HG02884 (cell line): ENCODE results near the gene TRIM71.
"Not testable (repeated sequence)": the region's sequence is repeated elsewhere in the genome, so short reads cannot be mapped to it uniquely, and the experiment has no call there.

Source experiments
- ATAC-seq: cut with Tn5 transposase; IDR thresholded peaks from one replicate; pipeline ENCODE4 v1.9.1; 2021; ENCODE audit warnings: mild to moderate bottlenecking, moderate library complexity; ENCODE audit not compliant: unreplicated experiment

The TRIM71 gene

DNA sequence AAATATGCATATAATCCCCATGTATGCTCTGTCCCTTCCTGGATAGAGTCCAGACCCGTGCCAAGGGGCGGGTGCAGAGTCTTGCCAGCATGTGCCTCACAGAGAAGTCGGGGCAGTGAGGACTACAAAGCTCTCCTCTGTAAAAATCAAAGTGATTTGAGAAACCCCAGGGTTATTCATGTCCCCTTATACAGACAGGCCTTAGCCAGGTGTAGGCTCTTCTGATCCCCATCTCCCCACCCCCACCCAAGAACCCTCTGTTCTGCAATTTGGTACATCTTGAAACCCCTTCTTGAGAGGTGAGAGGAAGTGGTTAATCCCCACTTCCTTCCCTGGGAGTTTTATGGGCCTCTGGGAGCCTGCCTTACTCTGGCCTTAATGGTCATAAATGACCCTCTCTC is 24.7 kb downstream of the TRIM71 start:
- ATAC-seq: no peak

DNA sequence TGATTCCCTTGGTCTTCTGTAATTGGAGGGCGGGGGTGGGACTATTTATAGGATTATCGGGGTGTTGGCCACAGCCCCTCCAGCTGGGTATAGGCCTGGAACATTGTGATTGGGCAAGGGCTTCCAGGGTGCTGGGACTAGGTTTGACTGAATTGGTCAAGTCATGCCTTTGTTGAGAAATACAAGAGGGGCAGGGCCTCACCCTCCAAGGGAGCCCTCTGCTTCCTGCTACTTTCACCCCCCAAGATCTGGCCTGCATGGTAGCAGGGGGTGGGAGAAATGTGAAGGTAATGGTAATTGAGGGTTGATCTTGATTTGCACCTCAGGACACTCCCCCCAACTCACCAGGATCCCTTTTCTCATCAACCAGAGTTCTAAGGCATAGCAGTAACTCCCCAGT is 25.2 kb downstream of the TRIM71 start:
- no peak for ATAC-seq

DNA sequence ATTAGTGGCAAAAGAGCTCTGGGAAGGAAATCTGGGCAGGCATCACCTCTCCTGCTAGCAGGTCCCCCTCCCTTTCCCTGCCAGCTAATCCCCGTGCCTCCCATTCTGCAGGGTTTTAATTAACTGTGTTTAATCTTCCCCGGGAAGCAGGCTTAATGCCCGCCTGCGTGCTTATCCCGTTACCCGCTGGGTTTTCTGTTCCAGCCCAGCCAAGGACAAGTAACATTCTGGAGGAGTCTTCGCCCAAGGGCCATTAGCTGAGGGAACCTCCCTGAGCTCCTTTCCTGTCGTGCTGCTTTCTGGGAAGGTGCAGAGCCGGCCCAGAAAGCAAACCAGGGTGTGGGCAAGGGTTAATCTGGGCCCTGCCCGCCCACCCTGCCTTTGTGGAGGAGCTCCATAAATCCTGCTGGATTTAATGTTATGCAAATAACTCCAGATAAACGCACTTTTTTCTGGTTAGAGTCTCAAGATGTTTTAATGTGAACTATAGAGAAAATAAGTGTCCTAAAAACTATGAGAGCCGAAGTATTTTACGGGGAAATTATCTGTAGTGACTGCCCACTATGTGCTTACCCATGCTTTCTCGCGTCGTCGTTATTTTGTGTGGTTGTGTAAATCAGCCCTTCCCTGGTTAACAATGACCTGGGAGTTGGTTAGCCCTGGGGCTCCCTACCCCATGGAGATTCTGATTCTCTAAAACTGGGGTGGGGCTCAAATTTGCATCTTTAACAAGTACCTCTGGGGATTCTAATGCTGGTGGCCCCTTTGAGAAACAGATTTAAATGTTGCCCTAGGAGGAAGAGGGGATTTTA is 25.9 kb downstream of the TRIM71 start:
- no peak for ATAC-seq

DNA sequence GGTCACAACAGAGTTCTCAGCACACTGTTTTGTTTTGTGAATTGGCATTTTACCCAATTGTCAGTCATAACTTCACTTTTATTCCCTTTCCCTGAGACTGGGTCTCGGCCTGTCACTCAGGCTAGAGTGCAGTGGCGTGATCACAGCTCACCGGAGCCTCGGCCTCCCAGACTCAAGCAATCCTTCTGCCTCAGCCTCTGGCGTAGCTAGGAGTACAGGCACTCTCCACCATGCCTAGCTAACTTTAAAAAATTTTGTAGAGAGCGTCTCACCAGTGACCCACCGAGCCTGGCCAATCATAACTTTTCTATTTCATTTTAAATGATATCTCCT is 26.5 kb downstream of the TRIM71 start:
- no peak for ATAC-seq

DNA sequence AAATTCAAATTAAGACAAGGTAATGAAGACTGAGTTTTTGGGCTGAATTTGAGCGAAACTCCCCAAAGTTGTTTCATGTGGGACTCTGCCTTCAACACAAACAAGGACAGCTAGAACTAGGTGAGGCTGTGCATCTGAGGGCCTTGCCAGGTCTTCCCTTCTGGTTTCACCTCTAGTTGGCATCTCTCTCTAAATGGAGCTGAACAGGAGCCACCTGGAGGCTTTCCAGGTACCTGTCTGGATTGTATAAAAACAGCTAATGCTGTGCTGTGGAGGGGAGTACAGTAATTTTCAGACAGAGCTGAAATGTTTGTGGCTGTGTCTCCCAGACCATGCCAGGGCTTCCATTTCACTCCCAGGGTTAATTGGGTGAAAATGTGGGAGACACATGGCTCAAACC is 27.1 kb downstream of the TRIM71 start:
- ATAC-seq: no peak

DNA sequence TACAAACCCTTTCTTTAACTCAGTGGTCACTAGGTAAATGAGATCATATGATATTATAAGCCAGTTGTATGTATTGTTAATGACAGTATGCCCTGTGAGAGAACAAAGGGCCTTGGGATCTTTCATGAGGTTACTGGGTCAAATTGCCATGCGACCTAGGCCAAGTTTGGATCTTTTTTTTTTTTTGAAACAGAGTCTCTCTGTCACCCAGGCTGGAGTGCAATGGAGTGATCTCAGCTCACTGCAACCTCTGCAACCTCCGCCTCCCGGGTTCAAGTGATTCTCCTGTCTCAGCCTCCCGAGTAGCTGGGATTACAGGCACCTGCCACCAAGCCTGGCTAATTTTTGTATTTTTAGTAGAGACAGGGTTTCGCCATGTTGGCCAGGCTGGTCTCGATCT is 27.7 kb downstream of the TRIM71 start:
- ATAC-seq: not testable (repeated sequence)

DNA sequence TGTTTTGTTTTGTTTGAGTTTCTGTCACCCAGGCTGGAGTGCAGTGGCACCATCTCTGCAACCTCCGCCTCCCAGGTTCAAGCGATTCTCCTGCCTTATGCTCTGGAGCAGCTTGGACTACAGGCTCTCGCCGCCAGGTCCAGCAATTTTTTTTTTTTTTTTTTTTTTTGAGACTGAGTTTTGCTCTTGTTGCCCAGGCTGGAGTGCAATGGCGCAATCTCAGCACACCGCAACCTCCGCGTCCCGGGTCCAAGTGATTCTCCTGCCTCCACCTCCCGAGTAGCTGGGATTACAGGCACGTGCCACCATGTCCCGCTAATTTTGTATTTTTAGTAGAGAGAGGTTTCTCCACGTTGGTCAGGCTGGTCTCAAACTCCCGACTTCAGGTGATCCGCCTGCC is 29.2 kb downstream of the TRIM71 start:
- ATAC-seq: not testable (repeated sequence)

DNA sequence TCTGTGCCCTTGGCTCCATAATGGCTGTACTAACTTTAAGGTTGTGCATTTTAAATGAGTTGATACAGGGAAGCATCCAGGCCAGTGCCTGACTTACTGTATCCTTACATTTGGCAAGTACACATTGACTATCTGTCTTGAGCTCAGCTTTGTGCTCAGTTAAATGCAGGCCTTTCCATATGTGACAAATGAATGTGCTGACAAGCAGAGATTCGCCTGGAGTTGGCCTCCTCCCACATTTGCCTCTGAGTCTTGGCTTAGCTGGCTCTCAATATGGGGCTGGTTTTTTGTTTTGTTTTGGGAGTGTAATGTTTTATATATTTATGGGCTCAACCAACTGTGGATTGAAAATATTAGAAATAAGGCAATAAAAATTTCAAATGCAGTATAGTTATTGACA is 29.7 kb downstream of the TRIM71 start:
- ATAC-seq: no peak

DNA sequence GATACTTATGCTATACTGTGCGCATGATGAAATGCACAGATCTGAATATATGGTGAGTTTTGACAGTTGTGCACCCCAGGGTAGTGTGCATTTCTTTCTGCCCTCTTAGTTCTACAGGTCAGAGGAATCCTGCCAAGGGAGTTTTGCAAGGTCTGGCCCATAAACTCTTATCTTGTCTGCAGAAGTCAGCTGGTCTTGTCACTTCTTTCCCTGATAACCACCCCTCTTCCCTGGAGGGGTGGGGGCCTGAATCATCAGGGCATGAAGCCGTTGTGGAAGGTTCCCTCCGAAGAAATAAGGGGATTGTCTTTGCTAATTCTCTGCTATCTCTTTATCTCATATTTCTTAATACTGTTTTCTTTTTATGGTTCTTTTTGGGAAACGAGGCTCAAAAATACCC is 30.4 kb downstream of the TRIM71 start:
- no peak for ATAC-seq

DNA sequence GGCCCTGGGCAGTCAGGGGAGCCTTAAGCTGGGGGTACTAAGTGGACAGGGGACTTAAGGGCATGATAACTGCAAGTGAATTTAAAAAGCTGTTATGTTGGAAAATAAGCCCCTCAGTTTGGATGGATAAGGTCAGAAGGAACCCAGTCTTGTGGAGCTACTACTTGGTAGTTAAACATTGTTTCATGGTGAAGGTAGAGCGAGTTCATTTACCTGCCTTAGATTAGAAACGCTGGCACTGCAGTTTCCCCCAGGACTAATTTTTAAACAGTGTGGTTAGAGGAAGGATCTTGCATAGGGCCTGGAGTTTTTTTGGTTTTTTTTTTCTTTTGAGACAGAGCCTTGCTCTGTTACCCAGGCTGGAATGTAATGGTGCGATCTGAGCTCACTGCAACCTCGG is 31.2 kb downstream of the TRIM71 start:
- ATAC-seq: no peak

DNA sequence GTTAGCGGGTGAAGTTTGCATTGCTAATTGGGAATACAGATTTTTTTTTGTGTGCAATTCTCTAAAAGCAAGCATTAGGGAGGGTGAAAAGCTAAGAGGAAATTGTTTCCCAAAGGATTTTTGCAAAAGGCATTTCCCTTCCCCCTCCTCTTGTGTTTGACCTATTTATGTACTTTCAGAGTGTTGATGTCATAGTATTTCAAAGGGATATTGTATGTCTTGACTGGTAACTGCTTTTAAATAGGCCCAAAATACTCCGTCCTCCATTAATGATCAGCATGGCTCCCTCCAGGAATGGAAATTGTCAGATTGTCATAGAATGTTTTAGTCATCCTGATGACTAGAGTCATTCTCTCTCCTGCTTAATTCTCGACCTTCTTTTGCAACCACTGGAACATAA is 32.4 kb downstream of the TRIM71 start:
- no peak for ATAC-seq

DNA sequence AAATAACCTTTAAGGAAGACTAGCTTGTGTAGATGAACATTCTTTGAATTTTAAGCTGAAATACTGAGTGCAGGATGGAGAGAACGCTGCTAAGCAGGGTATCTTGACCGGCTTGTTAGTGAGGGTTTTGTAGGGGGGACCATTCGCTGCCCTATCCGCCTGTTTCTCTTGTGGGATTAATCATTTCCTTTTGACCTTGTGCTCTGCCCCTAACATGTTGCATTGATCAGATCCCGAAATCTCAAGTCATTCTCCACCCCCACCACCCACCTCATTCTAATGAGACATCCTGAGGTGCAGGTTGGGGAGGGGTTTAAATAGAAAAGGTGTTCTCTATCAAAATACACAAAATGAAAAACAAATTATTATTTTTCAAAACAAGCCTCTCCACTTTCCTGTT is 32.8 kb downstream of the TRIM71 start:
- no peak for ATAC-seq

DNA sequence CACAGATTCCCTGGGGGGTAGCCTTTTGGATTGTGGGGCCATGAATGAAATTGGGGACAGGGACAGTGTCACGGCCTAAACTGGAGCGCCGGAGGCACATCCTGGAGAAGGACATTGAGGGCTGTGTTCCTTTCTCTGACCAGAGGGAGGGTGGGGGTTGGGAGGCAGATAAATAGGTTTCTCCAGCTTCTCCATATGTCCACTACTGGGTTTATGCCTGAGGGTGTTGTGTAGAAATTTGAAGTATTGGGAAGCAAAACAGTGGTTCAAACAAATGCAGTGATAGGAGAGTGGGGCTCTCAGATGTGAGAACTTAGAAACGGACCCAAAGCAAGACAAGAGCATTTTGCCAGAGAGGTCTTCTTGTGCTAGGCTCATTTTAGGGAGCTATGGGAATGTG is 34.3 kb downstream of the TRIM71 start:
- ATAC-seq: no peak

DNA sequence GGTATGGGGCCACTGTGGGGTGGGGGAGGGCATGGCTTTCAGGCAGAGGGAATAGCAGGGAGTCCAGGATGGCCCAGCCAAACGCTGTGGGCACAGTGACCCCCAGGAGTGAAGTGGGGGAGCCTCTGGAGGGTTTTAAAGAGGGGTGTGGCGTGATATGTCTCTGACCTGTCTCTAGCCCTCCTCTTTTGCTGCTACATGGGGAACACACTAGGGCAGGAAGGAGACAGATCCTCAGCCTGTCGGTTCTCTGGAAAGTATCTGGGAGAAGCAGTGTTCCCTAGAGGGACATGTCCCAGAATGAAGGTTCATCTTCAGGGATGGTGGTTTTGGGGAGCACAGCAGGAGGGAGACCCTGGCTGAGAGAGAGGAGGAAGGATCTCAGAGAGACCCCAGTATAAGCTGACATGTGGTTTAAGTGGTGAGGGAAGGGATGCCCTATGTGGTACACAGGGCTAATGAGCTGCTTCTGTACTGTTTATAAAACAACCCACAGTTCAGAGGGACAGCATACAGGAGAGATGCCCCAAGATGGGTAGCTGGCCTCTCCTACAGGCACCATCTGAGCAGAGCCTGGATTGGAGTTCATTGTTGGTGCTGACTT is 37.7 kb downstream of the TRIM71 start:
- no peak for ATAC-seq

DNA sequence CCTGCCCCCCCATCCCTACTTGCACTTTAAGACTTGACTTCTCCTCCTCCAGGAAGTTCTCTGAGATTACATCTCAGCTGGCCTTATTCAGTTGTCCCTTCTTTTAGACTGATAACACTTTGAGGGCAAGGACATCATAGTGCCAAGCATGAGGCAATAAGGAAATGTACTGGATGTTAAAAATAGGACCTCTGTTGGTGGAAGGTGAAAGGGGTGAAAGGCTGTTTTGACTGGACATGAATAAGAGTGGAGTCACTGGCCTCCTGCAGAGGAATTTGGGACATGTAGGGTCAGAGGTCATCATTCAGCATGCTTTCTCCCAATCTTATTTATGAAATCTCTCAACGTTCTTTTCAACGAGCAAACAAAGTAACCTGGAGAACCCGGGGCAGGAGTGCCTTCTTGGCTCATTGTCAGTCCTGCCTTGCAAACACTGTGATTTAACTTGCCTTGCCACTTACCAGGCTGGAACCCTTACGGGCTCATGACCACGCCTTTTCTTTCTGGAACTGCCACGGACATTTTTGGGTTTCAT is 38.6 kb downstream of the TRIM71 start:
- no peak for ATAC-seq

DNA sequence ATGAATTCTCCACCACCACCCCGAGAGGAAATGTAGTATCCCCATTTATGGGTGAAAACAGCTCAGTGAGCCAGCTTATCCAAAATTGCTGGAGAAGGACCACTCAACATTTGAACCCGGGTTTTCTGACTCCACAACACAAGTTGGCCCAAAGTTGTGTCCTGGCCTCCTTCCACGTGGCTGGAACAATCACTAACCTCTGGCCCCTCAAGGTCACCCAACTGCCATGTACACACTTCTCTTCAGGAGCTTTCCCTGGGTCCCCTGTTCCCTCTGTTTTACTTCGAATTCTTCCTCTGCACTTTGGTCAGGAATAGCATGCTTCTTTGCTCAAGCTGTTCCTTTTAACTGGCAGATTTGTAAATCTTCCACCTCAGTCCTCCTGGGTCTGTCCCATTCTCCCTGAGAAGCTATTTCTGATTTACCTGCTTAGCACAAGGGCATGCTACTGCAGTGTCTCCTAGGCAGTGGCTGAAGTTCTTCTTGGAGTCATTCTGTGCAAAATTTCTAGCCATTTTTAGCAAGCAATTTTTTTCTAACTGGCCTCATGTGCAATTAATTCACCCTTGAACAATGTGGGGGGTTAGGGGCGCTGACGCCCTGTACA is 39.2 kb downstream of the TRIM71 start:
- ATAC-seq: no peak

DNA sequence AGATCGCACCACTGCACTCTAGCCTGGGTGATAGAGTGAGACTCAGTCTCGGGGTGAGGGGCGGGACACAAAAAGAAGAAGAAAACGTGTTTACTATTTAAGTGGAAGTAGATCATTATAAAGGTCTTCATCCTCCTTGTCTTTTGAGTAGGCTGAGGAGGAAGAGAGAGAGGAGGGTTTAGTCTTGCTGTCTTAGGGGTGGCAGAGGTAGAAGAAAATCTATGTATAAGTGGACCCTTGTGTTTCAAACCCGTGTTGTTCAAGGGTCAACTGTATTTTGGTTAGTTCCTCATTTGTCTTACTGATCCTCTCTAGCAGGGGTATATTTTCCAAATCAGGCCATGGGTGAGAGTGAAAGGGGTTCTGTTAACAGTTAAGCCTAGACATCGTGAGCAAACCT is 40.1 kb downstream of the TRIM71 start:
- ATAC-seq: no peak

DNA sequence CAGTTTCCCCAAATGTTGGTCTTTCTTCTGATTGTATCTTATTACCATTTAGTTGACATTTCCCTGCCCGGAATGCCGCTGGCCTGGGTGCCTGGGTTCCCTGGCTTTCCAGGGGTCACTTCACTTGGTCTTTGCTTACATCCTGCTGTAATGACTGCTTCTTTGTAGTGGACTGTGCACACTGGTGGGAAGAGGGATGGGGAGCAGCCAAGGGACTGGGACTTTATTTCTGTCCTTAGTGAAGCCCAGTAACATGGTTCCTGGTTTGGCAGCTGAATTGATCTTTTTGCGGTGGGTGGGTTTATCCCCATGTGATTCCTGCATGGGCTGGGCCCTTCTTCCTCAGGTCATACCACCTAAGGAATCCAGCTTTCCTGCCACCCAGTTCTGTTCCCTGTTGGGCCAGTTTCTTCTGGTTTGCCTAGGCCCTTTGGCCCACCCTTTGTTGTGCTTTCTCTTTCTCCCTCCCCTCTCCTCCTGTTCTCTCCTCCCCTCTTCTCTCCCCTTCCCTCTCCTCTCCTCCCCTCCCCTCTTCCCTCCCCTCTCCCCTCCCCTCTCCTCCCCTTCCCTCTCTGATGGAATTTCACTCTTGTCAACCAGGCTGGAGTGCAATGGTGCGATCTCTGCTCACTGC is 41.9 kb downstream of the TRIM71 start:
- no peak for ATAC-seq

DNA sequence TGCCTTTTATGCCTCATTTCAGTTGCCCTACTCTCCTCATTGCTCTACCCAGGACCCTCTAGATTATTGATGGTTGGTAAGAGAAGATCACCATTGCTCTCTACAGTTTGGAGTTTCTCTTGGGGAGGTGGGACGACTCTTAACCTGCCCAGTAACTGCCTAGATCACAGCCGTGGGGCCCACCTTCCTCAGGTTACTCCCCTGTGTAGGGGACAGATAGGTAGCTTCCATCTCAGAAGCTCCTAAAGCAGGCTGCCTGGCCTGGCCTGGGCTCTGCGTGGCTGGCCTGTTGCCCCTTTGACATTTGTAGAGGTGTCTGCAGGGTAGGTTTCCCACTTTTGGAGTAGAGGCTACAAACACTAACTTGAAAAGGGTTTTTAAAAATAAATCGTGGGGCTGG is 42.7 kb downstream of the TRIM71 start:
- no peak for ATAC-seq

DNA sequence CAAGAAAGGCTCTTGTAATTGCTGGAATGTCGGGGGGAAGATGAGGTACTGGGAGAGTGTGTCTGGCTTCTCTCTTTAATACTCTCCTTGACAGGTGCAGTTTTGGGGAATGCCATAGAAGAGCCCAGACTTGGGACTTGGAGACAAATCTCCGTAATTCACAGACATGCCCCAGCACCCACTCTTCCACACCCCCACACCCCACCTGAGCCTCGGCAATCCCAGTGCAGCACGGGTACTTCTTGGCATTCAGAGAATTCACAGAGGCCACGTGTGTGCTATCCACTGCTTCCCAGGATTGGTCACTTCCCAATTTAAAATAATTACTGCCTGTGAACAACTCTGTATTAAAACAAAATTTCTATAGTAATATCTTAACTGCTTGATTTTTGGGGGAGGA is 43.9 kb downstream of the TRIM71 start:
- ATAC-seq: no peak

DNA sequence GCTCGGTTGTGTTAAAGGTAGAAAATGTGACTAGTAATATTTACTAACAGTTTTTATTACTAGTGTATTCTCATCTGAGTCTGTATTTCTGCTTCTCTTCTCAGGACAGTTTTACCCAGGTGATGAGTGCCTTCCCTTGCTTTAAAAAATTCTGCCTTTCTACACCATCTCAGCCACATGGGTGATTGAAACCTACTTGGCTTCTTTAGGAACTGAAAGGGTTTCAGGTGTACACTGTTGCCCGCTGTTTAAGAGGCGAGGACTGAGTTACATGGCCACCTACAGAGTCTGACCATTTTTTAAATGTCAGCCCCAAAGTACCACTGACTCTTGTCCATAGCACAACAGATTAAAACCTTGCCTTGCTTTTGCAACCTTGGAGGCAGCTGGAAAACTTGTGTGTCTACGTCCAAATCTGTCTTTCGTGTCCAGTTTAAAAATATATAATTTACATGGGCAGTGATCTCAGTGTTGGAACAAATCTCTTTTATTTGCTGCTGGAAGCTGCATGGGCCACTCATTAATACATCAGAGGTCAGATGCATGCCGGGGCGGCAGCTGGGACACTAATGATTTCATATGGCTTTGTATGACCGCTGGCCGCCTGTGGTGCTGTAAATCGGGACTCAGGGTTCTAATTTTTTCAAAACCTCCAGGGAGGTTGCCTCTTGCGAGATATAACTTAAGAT is 44.6 kb downstream of the TRIM71 start:
- ATAC-seq: no peak
